WERI-Rb-1 (cell line): Measurements from ENCODE around the gene DES.

Experiments
- DNase-seq: peaks from one replicate; pipeline ENCODE4 v3.0.0-alpha.2; 2020
- H3K27ac ChIP-seq: fragments of 250-450 bp; sonication (Bioruptor Pico); 2 replicates; pipeline ENCODE4 v1.5.1; 2020; ENCODE audit warnings: mild to moderate bottlenecking, moderate library complexity
- H3K27me3 ChIP-seq: fragments of 250-450 bp; sonication (Bioruptor Pico); 2 replicates; pipeline ENCODE4 v1.5.1; 2021; ENCODE audit warnings: mild to moderate bottlenecking, low read depth, moderate library complexity; ENCODE audit not compliant: insufficient read depth, severe bottlenecking
- H3K36me3 ChIP-seq: fragments of 250-450 bp; sonication (Bioruptor Pico); 2 replicates; pipeline ENCODE4 v1.5.1; 2020; ENCODE audit warnings: mild to moderate bottlenecking, moderate library complexity
- H3K4me3 ChIP-seq: 2 replicates; pipeline ENCODE4 v1.5.1; 2011; ENCODE audit warnings: low read depth, mild to moderate bottlenecking, control low read depth, low read length
- H3K9me3 ChIP-seq: fragments of 250-450 bp; sonication (Bioruptor Pico); 2 replicates; pipeline ENCODE4 v1.5.1; 2021; ENCODE audit warnings: mild to moderate bottlenecking, moderate library complexity; ENCODE audit not compliant: severe bottlenecking
- TF ChIP-seq, protein P1 (sequence below): IDR thresholded peaks from 2 replicates; pipeline ENCODE4 v1.5.1; 2011; ENCODE audit warnings: low read depth, mild to moderate bottlenecking, control low read depth, inconsistent platforms, low read length

Gene DES

DNA sequence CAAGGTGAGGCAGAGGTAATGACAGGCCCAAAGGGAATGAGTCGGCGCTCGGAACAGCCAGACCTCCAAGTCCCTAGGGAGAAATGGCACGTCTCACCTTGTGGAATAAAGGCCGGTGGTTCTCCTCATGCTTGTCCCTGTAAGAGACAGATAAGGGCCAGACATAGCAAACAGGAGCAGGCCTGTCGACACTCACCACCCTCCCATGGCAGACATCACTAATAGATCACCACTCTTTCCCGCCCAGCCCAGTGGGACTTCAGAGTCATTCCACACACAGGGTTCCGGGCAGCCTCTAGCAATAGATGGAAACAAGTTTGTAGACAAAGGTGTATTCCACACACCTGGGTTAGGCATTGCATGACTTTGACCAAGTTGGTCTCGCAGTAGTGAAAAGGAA, 36.7 kb upstream of the DES start:
- DNase-seq, result no peak
- Histone ChIP-seq H3K27ac (no peak overlapping the region), H3K9me3 (no peaks in the 10 kb centered on the region), H3K4me3 (no peak overlapping the region), H3K27me3 (no peaks in the 10 kb centered on the region), H3K36me3 (peaks cover 31% of the 10 kb centered on the region)
- TF ChIP-seq, protein P1, sequence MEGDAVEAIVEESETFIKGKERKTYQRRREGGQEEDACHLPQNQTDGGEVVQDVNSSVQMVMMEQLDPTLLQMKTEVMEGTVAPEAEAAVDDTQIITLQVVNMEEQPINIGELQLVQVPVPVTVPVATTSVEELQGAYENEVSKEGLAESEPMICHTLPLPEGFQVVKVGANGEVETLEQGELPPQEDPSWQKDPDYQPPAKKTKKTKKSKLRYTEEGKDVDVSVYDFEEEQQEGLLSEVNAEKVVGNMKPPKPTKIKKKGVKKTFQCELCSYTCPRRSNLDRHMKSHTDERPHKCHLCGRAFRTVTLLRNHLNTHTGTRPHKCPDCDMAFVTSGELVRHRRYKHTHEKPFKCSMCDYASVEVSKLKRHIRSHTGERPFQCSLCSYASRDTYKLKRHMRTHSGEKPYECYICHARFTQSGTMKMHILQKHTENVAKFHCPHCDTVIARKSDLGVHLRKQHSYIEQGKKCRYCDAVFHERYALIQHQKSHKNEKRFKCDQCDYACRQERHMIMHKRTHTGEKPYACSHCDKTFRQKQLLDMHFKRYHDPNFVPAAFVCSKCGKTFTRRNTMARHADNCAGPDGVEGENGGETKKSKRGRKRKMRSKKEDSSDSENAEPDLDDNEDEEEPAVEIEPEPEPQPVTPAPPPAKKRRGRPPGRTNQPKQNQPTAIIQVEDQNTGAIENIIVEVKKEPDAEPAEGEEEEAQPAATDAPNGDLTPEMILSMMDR, result no peak

DNA sequence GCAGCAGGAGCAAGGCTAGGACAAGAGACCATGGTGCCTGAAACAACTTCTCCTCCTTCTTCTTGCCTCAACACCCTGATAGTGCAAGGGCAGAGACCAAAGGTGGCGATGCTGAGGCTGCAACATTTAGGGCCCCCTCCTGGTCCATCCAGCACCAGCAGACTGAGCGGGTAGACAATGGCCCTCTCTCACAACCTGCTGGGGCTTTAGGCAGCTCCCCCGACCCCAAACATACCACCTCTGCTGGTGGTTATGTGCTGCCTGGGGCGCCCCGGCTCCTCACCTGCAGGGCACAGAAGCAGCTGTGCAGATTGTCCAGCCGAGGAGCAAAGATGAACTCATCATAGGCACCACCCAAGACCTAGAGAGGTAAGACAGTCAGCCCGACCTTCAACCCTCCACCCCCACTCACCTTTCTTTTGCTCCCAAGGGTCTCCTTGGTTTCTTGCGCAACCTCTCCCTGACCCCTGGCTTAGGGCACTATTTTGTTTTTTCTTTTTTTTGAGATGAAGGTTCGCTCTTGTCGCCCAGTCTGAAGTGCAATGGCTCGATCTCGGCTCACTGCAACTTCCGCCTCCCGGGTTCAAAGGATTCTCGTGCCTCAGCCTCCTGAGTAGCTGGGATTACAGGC, 34.0 kb upstream of the DES start:
- no peak overlapping the region for H3K27ac ChIP-seq
- no peak for DNase-seq
- TF ChIP-seq, protein P1, result 0 out of 2 replicates have a peak, but pooled peaks have one; percentile 24
- peaks cover 37% of the 10 kb centered on the region for H3K36me3 ChIP-seq
- H3K9me3 ChIP-seq, result no peaks in the 10 kb centered on the region
- no peak overlapping the region for H3K4me3 ChIP-seq
- H3K27me3 ChIP-seq, result no peaks in the 10 kb centered on the region

DNA sequence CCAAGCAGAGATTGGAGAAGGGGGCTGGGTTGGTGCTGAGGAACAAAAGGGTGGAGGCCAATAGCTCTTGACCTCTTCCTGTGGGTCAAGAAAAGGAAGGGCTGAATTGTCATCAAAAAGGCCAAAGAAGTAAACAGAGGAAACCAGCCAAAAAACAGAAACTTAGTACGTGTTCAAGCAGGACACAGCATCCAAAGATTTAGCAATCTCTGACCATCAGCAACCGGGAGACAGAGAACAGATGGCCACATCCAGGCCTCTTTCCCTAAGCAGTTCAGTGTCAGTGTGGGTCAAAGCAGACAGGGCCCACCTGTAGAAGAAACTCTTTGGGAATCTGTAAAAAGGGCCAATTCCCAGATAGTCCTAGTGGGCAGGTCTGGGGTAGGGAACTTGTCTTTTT, 33.3 kb upstream of the DES start:
- peaks cover 37% of the 10 kb centered on the region for H3K36me3 ChIP-seq
- no peaks in the 10 kb centered on the region for H3K27me3 ChIP-seq
- TF ChIP-seq, protein P1, result no peak
- no peaks in the 10 kb centered on the region for H3K9me3 ChIP-seq
- DNase-seq, result no peak
- H3K27ac ChIP-seq, result no peak overlapping the region
- no peak overlapping the region for H3K4me3 ChIP-seq

DNA sequence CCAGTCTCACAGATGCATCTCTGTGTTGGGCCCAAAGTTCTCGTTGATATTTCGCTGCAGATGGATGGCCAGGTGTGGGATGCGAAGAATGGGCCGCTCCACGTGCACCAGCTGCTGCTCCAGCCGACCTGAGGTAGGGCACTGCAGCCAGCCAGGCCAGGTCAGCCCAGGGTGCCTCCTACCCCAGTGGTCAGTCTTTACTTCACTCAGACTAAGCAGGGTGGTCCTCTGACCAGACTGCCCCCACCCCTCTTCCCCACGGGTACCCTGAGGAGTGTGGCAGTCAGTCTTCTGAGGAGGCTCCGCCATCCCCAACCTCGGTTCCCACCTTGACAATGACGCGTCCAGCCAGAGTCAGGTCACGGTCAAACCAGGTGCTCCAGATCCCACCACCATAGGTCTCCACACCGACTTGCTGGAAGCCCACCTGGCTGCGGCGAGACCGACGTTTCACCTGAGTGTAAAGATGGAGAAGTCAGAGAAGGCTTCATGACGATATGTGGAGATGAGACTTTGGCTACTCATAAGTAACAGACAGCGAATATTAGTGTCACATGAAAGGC, 32.1 kb upstream of the DES start:
- Histone ChIP-seq H3K27me3 (no peaks in the 10 kb centered on the region), H3K4me3 (no peak overlapping the region), H3K9me3 (peaks cover 4% of the 10 kb centered on the region), H3K27ac (no peak overlapping the region), H3K36me3 (peaks cover 34% of the 10 kb centered on the region)
- DNase-seq, result no peak
- TF ChIP-seq, protein P1, result no peak

DNA sequence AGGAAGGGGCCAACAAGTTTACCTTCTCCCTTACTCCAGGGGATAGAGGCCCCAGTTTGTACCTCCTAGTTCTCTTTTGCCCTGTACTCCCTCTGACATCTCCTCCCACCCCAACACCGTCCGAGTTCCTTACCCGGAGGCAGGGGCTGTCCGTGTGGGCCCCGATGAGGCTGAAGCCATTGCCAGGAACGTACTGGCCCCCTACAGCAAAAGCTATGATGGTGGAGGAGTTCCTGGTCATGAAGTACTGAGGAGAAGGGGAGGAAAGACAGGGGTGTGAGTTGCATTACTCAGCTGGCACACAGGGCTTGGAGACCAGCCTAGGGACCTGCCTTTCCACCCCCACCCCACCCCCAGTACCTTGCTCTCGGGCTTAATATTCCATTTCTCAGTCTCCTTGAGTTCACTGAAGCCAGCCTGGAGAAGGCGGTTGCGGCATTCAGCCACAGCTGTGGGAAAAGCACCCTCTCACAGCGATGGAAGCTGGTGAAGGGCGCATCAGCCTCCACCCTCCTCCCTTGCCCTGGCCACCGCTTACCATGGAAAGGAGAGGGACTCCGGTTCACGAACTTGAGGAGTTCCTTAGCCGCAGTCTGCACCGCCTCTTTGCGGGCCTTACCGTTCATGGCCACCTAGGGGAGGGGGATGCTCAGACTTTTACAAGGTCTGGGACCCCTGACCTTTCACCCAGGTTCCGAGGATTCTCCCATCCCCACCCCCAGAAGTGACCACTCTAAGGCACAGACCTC, 31.5 kb upstream of the DES start:
- TF ChIP-seq, protein P1, result no peak
- H3K27me3 ChIP-seq, result no peaks in the 10 kb centered on the region
- peaks cover 6% of the 10 kb centered on the region for H3K9me3 ChIP-seq
- peak overlapping the region; percentile 85 for H3K27ac ChIP-seq
- peaks cover 34% of the 10 kb centered on the region for H3K36me3 ChIP-seq
- DNase-seq, result no peak
- peak overlapping the region; percentile 69 for H3K4me3 ChIP-seq
